NOMO-1 (cell line): ENCODE data around the gene SLC39A11.
"Not testable (repeated sequence)": the region's sequence is repeated elsewhere in the genome, so short reads cannot be mapped to it uniquely, and the experiment has no call there.

ENCODE experiments used
- DNase-seq, 2 experiments: peaks; one replicate each; lab custom pipeline; 2025; ENCODE audit not compliant: unreplicated experiment in 2 of 2; lab: John Stamatoyannopoulos, UW

SLC39A11 gene

DNA sequence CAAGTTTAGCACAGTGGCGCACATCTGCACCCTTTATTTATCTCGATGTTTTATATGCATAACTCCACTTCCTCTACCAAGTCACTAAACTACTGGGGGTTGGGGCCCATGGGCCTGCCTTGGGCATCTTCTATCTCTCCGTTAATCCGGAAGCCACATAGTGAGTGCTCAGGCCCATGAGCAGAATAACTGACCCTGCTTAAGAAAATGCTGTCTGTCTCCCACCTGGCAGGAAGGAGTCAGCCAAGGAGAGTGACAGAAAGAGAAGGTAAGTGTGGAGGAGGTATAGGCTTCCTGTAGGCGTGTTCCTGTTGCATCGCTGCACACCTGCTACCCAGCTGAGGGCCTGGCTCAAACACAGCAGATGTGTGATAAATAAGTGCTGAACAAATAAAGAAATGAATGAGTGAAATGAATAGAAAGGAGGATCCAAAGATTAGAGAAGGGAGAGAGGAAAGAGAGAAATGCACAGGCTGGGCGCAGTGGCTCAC lies 320.1 kb downstream of the SLC39A11 start:
- DNase-seq = no peak

- DNase-seq = no peak
Measured at GRCh38 chr17:72771734-72772133, 320.8 kb downstream of the SLC39A11 start.

DNA sequence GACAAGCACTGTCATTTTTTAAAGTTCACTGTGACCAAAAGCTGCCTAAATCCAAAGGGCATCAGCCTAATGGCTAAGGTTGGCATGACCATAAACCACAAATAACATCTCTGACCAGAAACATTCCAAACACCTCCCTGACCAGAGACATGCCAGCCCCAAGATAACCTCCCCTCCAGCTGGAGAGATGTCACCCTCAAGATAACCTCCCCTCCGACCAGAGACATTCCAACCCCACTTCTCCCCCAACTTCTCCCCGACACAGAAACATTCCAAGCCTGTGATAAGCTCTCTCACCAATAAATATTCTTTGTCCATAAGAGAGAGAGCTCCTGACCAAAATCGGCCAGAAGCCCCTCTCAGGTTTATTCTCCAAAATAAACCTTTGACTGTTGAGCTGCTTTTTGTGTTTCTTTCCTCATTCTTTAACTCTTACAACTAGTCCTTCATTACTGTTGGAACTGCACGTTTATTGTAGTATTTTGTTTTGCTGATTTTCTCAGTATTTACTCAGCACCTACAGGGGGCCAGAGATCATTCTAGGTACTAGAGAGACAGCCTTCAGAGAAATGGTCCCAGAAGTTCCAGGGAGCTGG lies 325.6 kb downstream of the SLC39A11 start:
- no peak for DNase-seq

- DNase-seq = no peak
Measured at GRCh38 chr17:72765368-72766153, 326.9 kb downstream of the SLC39A11 start.

GRCh38 chr17:72764632-72765041 lies 327.9 kb downstream of the SLC39A11 start:
- DNase-seq = no peak

DNA sequence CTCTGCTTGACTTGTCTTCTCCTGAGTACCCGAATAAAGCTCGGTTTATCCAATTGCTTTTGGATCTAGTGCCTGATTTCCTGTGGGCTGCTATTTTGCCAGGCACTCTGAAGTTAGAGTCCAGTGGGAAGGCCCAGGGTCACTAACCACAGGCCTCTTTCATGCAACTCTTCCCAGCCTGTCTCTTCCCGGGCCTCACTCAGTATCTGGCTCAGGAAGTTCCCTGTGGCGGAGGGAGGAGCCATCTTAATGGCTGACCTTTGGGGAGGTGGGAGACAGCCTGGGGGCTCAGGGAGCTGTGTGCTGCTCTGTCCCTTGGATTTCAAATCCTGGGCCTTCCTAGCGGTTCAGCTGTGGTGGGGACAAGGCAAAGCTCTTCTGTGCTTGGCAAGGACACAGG lies 328.5 kb downstream of the SLC39A11 start:
- DNase-seq = no peak

DNA sequence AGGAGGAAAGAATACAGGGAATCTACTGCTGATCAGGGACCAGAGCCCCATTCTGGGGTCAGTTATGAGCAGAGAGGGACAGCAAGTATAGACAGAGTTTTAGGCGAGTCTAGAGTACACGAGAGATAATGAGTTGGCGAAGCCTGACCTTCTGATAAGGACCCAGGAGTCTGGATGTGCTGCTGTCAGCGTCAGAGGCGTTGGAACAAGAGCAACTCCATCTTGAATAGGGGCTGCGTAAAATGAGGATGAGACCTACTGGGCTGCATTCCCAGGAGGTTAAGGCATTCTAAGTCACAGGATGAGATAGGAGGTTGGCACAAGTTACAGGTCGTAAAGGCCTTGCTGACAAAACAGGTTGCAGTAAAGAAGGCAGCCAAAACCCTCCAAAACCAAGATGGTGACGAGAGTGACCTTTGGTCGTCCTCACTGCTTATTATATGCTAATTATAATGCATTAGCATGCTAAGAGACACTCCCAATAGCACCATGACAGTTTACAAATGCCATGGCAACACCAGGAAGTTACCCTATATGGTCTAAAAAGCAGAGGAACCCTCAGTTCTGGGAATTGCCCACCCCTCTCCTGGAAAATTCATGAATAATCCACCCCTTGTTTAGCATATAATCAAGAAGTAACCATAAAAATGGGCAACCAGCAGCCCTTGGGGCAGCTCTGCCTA lies 330.5 kb downstream of the SLC39A11 start:
- not testable (repeated sequence) for DNase-seq

- no peak for DNase-seq
Measured at GRCh38 chr17:72761431-72761830, 331.1 kb downstream of the SLC39A11 start.

DNA sequence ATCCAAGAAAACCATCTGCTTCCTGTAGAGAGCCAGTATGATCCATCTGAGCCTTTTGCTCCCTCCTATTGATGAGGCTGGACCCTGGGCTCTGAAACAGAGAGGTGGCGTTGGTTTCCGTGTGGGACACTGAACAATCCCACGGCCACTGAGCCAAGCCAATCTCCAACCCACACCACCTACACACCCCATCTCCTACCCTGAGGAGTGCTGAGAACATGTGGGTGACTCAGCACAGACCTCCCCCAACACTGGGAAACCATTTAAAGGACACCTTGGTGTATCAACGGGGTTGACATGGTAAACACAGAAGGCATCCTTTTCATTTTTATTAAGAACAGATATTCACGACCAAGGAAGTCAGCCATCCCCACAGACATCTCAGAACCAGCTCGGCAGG lies 332.1 kb downstream of the SLC39A11 start:
- no peak for DNase-seq

GRCh38 chr17:72759301-72759700 lies 333.2 kb downstream of the SLC39A11 start:
- DNase-seq = no peak

- no peak for DNase-seq
Measured at GRCh38 chr17:72756256-72756655, 336.2 kb downstream of the SLC39A11 start.

DNA sequence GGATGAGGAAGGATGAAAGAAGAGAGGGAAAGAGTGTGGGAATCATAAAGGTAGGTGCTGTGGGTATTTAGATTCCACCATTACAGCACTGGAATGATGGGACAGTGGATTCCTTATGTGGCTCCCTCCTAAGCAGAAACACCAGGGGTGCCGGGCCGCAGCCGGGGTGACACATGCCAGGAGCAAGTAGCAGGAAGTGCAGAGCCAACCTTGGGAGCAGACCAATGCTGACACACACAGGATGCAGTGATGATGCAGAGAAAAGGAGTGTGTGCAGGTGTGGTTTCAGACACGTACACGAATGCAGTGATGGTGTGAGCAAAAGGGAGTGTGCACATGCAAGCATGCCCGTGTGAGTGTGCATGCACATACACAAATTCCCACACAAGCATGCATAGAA lies 338.0 kb downstream of the SLC39A11 start:
- DNase-seq = no peak

GRCh38 chr17:72751746-72752145 lies 340.7 kb downstream of the SLC39A11 start:
- no peak for DNase-seq

DNA sequence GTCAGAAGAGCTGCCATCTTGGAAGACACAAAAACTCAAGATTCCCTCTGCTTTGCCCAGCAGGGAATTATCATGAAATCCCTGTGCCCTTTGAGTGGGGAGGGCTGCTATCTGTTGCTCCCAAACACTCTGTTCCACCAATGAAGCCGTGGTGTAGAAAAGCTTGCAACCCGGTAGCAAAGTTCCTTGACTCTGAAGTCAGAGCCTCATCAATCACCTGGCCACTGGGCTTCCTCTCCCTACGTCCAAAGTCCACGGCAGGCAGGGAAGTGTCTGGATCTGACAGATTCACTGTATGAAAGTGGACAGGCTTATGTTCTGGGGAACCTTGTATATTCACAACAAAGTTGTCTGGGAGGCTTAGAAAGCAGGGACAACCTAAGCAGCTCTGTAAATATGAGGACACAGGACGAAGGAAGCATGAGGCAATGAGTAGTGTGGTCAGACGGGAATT lies 343.3 kb downstream of the SLC39A11 start:
- DNase-seq = no peak

GRCh38 chr17:72747501-72747900 lies 345.0 kb downstream of the SLC39A11 start:
- no peak for DNase-seq

DNA sequence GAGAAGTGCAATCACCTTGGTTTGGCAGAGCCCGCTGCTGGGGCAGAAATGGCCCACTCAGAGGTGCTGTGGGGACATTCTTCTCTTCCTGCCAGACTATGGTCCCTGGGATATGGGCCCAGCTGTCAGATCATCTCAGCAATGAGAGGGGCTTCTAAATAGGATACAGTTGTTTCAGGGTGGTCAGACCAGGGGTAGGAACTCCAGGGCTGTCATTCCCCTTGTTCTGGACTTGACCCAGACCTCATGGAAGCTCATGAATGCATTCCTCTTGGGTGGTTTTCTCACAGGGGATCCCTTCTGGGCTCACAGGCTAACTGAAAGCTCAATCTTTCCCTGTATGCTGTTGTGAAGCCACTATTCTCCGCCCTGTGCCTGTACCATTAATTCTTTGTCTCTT lies 347.2 kb downstream of the SLC39A11 start:
- no peak for DNase-seq

- DNase-seq = no peak
Measured at GRCh38 chr17:72743037-72743467, 349.4 kb downstream of the SLC39A11 start.

DNA sequence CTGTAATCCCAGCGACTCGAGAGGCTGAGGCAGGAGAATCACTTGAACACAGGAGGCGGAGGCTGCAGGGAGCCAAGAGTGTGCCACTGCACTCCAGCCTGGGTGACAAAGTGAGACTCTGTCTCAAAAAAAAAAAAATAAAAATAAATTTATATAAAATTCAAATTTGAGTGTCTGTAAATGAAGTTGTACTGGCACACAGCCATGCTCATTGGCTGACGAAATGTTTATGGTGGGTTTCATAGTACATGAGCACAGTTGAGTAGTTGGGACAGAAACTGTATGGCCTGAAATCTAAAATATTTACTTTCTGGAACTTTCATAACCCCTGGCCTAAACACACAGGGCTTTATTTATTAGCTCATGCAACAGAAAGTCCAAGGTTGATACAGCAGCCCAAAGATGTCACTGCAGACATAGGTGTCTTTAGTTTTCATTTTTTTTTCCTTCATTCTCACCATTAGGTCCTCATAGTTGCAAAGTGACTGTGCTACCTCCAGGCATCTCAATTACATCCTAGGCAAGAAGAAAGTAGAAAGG lies 355.3 kb downstream of the SLC39A11 start:
- DNase-seq = no peak

DNA sequence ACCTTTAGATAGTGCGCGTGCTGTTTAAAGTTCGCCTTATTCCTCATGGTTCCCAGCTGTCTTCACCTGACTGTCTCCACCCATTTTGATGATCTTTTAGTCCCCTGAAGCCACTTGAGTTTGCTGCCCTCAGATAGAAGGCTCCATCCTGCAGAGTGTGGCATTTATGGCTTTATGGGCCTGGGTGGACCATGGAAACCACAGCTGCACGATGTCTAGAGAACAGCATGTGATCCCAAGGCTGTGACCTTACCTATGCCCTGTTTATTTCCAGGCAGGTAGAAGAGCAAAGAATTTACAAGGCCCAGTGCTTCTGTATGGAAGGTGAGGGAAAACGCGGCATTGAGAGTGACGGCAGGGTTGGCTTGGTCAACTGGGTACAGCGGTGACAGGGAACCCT lies 356.9 kb downstream of the SLC39A11 start:
- no peak for DNase-seq

GRCh38 chr17:72735048-72735447 lies 357.4 kb downstream of the SLC39A11 start:
- no peak for DNase-seq

DNA sequence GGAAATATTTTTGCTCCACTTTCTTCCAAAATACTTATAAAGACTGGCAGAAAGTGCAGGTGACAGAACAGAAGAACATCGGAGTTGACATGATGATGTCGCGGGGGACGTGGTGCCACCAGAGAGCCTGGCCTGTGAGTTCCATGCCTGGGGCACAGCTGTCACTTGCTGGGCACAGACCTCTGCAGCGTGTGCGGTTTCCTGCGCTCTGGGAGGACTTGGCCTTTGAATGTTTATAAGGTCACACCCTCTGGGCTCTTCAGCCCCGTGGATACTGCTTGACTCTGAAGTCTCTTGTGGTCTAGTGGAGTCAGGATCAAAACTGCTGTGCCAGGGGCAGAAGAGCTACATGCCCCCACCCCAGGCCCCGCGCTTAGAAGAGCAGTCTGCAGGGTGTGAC lies 357.9 kb downstream of the SLC39A11 start:
- DNase-seq = no peak
